ENCODE measurements around the gene CRYL1.

DNA sequence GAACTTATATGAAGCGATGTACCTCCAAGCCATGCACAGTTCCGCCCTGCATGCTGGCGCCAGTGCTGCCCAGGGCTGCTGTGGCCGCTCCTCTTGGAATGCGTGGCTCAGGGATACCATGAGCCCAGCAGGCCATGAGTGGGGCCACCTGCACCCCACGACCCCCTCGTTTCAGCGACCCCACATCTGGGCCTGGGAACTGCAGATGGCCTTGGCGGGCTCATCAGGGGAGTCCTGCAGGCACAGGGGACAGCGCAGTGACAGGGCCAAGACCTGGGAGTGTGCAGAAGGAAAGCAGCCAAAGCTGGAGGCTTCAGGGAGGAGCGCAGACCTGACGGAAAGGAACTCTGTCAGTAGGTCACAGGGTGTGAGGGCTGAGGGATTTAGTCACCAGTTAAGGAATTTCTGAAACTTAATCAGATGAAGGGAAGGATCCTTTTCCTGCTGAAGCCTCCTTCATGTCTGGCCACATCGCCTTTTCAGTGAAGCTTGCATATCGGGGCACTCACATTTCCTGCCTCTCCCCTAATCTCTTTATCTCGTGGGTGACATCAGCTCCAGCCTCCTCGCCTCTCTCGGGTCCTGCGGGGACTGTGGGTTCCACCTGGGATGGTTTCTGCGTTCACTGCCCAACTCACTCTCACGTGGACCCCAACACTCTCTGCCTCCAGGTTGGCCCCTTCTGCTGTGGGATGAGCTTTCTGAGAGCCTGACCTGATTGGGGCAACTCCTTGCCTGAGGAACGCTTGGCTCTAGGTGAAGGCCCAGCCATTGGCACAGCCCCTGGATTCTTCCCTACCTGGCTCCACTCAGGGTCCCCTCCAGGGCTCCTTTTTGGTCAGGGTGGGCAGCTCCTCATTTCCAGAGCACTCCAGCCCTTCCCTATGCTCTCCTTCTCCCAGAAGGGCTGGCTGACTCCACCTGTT lies 123.5 kb downstream of the CRYL1 start:
- TF ChIP-seq CTCF (IDR thresholded peaks at IDR 0.05), result no peak
- TF ChIP-seq POLR2A (IDR thresholded peaks at IDR 0.05), result no peak
